Activated T-helper 17 cell treated with anti-CD3 and anti-CD28 coated beads, Interleukin-2, amount 50 U/mL, for 72 hours (primary cell): Measurements from ENCODE around the gene PLAGL2. TPM values are rescaled to one million over a fixed set of nuclear protein-coding genes. Genes with fewer than 3 reads are reported as not detected.

Experiments
- ATAC-seq: fragments of 150-1000 bp; cut with Tn5 transposase; replicated peaks from 2 replicates; pipeline ENCODE4 v1.10.0; 2021; ENCODE audit warnings: mild to moderate bottlenecking, moderate library complexity
- H3K27ac Mint-ChIP-seq: one replicate; pipeline ENCODE4 v1.8.0; 2022; ENCODE audit warnings: mixed read lengths
- H3K27me3 Mint-ChIP-seq: one replicate; pipeline ENCODE4 v1.8.0; 2022; ENCODE audit warnings: mixed read lengths
- H3K36me3 Mint-ChIP-seq: one replicate; pipeline ENCODE4 v1.8.0; 2022; ENCODE audit warnings: low read depth, mild to moderate bottlenecking, mixed read lengths
- H3K4me1 Mint-ChIP-seq: one replicate; pipeline ENCODE4 v1.8.0; 2022; ENCODE audit warnings: mixed read lengths
- H3K4me3 Mint-ChIP-seq: one replicate; pipeline ENCODE4 v1.8.0; 2022; ENCODE audit warnings: mild to moderate bottlenecking, mixed read lengths
- H3K9me3 Mint-ChIP-seq: one replicate; pipeline ENCODE4 v1.8.0; 2022; ENCODE audit warnings: mixed read lengths
- total RNA-seq, 2 donors: library from RNA; stranded (reverse); gene quantifications; one replicate each; pipeline ENCODE4 v1.2.3, GENCODE V29; 2022

Gene PLAGL2
- total RNA-seq, 2 donors from 2014 or later, result 61.9 to 93.1 TPM

GRCh38 chr20:32218156-32218900 lies 10.8 kb upstream of the PLAGL2 start:
- Mint-ChIP-seq H3K27me3 (no peaks in the 10 kb centered on the region), H3K4me1 (peaks cover 6% of the 10 kb centered on the region), H3K27ac (peak overlapping the region; percentile 10), H3K9me3 (no peaks in the 10 kb centered on the region), H3K4me3 (no peak overlapping the region), H3K36me3 (peaks cover 100% of the 10 kb centered on the region)
- no peak for ATAC-seq

GRCh38 chr20:32216179-32217142 lies 8.9 kb upstream of the PLAGL2 start:
- no peaks in the 10 kb centered on the region for H3K27me3 Mint-ChIP-seq
- peaks cover 12% of the 10 kb centered on the region for H3K4me1 Mint-ChIP-seq
- ATAC-seq, result no peak
- no peak overlapping the region for H3K27ac Mint-ChIP-seq
- no peak overlapping the region for H3K4me3 Mint-ChIP-seq
- peaks cover 100% of the 10 kb centered on the region for H3K36me3 Mint-ChIP-seq
- H3K9me3 Mint-ChIP-seq, result no peaks in the 10 kb centered on the region

- ATAC-seq, result no peak
These were observed 8.2 kb upstream of the PLAGL2 start for GRCh38 chr20:32215729-32216128.

GRCh38 chr20:32215147-32215546 lies 7.6 kb upstream of the PLAGL2 start:
- Mint-ChIP-seq H3K36me3 (peaks cover 100% of the 10 kb centered on the region), H3K9me3 (no peaks in the 10 kb centered on the region), H3K27me3 (no peaks in the 10 kb centered on the region), H3K4me3 (no peak overlapping the region), H3K4me1 (peaks cover 25% of the 10 kb centered on the region), H3K27ac (no peak overlapping the region)
- ATAC-seq, result no peak

More at GRCh38 chr20:32215729-32216128, 8.2 kb upstream of the PLAGL2 start:
- Mint-ChIP-seq H3K27me3 (no peaks in the 10 kb centered on the region), H3K36me3 (peaks cover 100% of the 10 kb centered on the region), H3K4me1 (peaks cover 19% of the 10 kb centered on the region), H3K9me3 (no peaks in the 10 kb centered on the region), H3K27ac (no peak overlapping the region), H3K4me3 (no peak overlapping the region)

GRCh38 chr20:32213870-32214269 lies 6.3 kb upstream of the PLAGL2 start:
- H3K4me3 Mint-ChIP-seq, result no peak overlapping the region
- ATAC-seq, result no peak
- peaks cover 100% of the 10 kb centered on the region for H3K36me3 Mint-ChIP-seq
- peaks cover 33% of the 10 kb centered on the region for H3K4me1 Mint-ChIP-seq
- H3K9me3 Mint-ChIP-seq, result no peaks in the 10 kb centered on the region
- no peak overlapping the region for H3K27ac Mint-ChIP-seq
- H3K27me3 Mint-ChIP-seq, result no peaks in the 10 kb centered on the region

- Mint-ChIP-seq H3K27me3 (no peaks in the 10 kb centered on the region), H3K27ac (peak overlapping the region; percentile 87), H3K4me3 (peak overlapping the region; percentile 89), H3K9me3 (no peaks in the 10 kb centered on the region), H3K4me1 (peaks cover 37% of the 10 kb centered on the region), H3K36me3 (peaks cover 96% of the 10 kb centered on the region)
- ATAC-seq, result no peak
These were observed 2.5 kb upstream of the PLAGL2 start for GRCh38 chr20:32209850-32210605.

- H3K4me3 Mint-ChIP-seq, result peak overlapping the region; percentile 89
- H3K27ac Mint-ChIP-seq, result peak overlapping the region; percentile 87
- peaks cover 48% of the 10 kb centered on the region for H3K4me1 Mint-ChIP-seq
- H3K36me3 Mint-ChIP-seq, result peaks cover 96% of the 10 kb centered on the region
- no peak for ATAC-seq
- H3K27me3 Mint-ChIP-seq, result no peaks in the 10 kb centered on the region
- no peaks in the 10 kb centered on the region for H3K9me3 Mint-ChIP-seq
These were observed 1.1 kb upstream of the PLAGL2 start for GRCh38 chr20:32208499-32209154.

- Mint-ChIP-seq H3K4me3 (peak overlapping the region; percentile 99), H3K36me3 (peaks cover 96% of the 10 kb centered on the region), H3K9me3 (no peaks in the 10 kb centered on the region), H3K4me1 (peaks cover 57% of the 10 kb centered on the region), H3K27ac (peak overlapping the region; percentile 100), H3K27me3 (no peaks in the 10 kb centered on the region)
- ATAC-seq, result no peak
These were observed 550 bp downstream of the PLAGL2 start for GRCh38 chr20:32206760-32207625.

- peaks cover 49% of the 10 kb centered on the region for H3K4me1 Mint-ChIP-seq
- no peak for ATAC-seq
- peaks cover 96% of the 10 kb centered on the region for H3K36me3 Mint-ChIP-seq
- no peaks in the 10 kb centered on the region for H3K9me3 Mint-ChIP-seq
- H3K4me3 Mint-ChIP-seq, result peak overlapping the region; percentile 99
- H3K27ac Mint-ChIP-seq, result peak overlapping the region; percentile 100
- H3K27me3 Mint-ChIP-seq, result no peaks in the 10 kb centered on the region
These were observed 1.4 kb downstream of the PLAGL2 start for GRCh38 chr20:32205843-32206759.

- Mint-ChIP-seq H3K27me3 (no peaks in the 10 kb centered on the region), H3K4me3 (peak overlapping the region; percentile 99), H3K36me3 (peaks cover 96% of the 10 kb centered on the region), H3K9me3 (no peaks in the 10 kb centered on the region), H3K27ac (peak overlapping the region; percentile 100), H3K4me1 (peaks cover 45% of the 10 kb centered on the region)
- ATAC-seq, result no peak
These were observed 2.3 kb downstream of the PLAGL2 start for GRCh38 chr20:32205110-32205842.

- peak overlapping the region; percentile 100 for H3K27ac Mint-ChIP-seq
- peaks cover 37% of the 10 kb centered on the region for H3K4me1 Mint-ChIP-seq
- H3K36me3 Mint-ChIP-seq, result peaks cover 96% of the 10 kb centered on the region
- peak overlapping the region; percentile 99 for H3K4me3 Mint-ChIP-seq
- peak; percentile 77 for ATAC-seq
- no peaks in the 10 kb centered on the region for H3K27me3 Mint-ChIP-seq
- no peaks in the 10 kb centered on the region for H3K9me3 Mint-ChIP-seq
These were observed 3.1 kb downstream of the PLAGL2 start for GRCh38 chr20:32204205-32205109.
